Measurements from ENCODE around the gene HSD17B12.
"Not testable (repeated sequence)": the region's sequence is repeated elsewhere in the genome, so short reads cannot be mapped to it uniquely, and the experiment has no call there.

The HSD17B12 gene

DNA sequence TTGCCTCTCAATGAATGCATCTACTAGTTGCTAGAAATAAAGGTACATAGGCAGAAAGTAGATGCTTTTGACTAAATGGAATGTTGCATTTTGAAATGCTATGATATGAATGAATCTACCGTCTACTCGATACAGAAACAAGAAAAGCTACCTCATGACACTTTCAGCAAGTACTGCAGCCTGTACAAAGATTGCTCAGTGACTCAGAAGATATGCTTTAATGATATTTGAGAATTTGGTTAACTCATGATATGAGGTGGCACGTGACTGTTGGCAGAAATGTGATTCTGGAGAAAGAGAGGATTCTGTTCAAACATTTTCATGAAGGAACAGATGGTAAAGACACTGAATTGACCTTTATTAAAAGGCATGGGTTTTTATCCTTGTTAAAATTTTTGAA is 76.0 kb downstream of the HSD17B12 start:
- Histone ChIP-seq H3K9me3 (ENCODE audit: control insufficient read depth in 5 of 5, low read length in 5 of 5) (no peaks in the 10 kb centered on the region), H3K27me3 (ENCODE audit: control insufficient read depth in 5 of 5, insufficient read depth in 4 of 5, low read length in 5 of 5) (no peaks in the 10 kb centered on the region), H3K36me3 (ENCODE audit: control insufficient read depth in 5 of 5, insufficient read depth in 5 of 5, low read length in 5 of 5) (peaks cover 3 to 27% (median 19%) of the 10 kb centered on the region in 5 donors), H3K9ac (ENCODE audit: low read length in 5 of 5) (no peak overlapping the region), H3K4me1 (ENCODE audit: control insufficient read depth in 5 of 5, insufficient read depth in 5 of 5, low read length in 5 of 5) (no peaks in the 10 kb centered on the region), H3K4me3 (ENCODE audit: low read depth in 1 of 5, low read length in 5 of 5) (no peak overlapping the region), H3K27ac (ENCODE audit: low read depth, low read length) (no peak overlapping the region)

DNA sequence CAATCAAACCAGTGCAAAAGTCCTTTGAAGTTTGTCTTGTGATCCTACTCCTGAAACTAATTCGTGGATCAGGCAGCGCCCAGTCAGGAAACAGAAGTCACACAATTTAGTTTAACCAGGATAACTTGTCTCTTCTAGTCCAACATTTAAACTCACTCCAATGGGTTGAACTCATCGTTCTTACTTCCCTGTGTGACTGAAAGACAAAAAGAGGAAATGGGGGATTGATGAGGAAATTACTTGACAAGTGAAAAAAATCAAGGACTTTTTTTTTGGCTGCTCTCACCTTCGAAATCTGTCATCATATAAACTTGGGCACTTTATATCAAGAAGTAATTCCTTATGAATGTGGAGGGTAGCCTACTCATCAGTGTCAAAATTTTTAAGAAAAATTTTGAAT is 78.4 kb downstream of the HSD17B12 start:
- no peaks in the 10 kb centered on the region for H3K9me3 ChIP-seq (ENCODE audit: control insufficient read depth in 5 of 5, low read length in 5 of 5)
- no peaks in the 10 kb centered on the region for H3K27me3 ChIP-seq (ENCODE audit: control insufficient read depth in 5 of 5, insufficient read depth in 4 of 5, low read length in 5 of 5)
- H3K4me1 ChIP-seq (ENCODE audit: control insufficient read depth in 5 of 5, insufficient read depth in 5 of 5, low read length in 5 of 5): no peaks in the 10 kb centered on the region
- H3K27ac ChIP-seq (ENCODE audit: low read depth, low read length): no peak overlapping the region
- H3K36me3 ChIP-seq (ENCODE audit: control insufficient read depth in 5 of 5, insufficient read depth in 5 of 5, low read length in 5 of 5): peaks cover 4 to 27% (median 19%) of the 10 kb centered on the region in 5 donors
- H3K9ac ChIP-seq (ENCODE audit: low read length in 5 of 5): no peak overlapping the region
- no peak overlapping the region for H3K4me3 ChIP-seq (ENCODE audit: low read depth in 1 of 5, low read length in 5 of 5)

DNA sequence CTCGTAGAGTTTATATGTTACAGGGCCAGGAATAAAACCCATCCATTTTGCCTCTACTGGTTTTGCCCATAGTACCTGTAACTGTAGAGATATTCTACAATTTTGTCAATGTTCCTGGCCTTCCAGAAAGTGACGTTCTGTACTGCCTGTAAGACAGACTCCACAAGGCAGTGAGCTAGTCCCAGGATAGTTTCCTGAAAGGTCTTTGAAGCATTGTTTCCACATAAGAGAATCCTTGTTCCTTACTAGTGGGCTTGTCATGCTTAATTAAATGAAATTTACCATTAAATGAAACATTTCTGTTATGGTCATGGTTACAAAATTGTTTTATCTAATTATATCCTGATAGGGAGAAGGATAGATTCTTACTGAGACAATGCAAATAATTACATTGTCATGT is 80.4 kb downstream of the HSD17B12 start:
- no peaks in the 10 kb centered on the region for H3K27me3 ChIP-seq (ENCODE audit: control insufficient read depth in 5 of 5, insufficient read depth in 4 of 5, low read length in 5 of 5)
- H3K4me3 ChIP-seq (ENCODE audit: low read depth in 1 of 5, low read length in 5 of 5): no peak overlapping the region
- no peak overlapping the region for H3K27ac ChIP-seq (ENCODE audit: low read depth, low read length)
- H3K9me3 ChIP-seq (ENCODE audit: control insufficient read depth in 5 of 5, low read length in 5 of 5): peaks cover 0 to 2% (median 0%) of the 10 kb centered on the region in 5 donors
- H3K36me3 ChIP-seq (ENCODE audit: control insufficient read depth in 5 of 5, insufficient read depth in 5 of 5, low read length in 5 of 5): peaks cover 4 to 20% (median 9%) of the 10 kb centered on the region in 5 donors
- H3K4me1 ChIP-seq (ENCODE audit: control insufficient read depth in 5 of 5, insufficient read depth in 5 of 5, low read length in 5 of 5): no peaks in the 10 kb centered on the region
- no peak overlapping the region for H3K9ac ChIP-seq (ENCODE audit: low read length in 5 of 5)

DNA sequence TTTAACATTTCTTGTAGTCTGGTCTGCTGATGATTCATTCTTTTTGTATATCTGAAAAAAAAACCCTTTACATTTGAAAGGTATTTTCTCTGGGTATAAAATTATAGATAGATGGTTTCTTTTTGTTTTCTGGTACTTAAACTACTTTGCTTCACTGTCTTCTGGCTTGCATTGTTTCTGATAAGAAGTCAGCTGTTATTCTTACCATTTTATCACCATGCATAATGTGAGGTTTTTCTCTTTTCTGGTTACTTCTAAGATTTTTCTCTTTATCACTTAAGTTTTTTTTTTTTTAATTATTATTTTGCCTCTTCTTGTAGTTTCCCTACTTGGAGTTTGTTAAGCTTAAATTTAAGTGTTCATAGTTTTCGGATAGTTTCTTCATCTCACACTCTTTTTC is 84.7 kb downstream of the HSD17B12 start:
- Histone ChIP-seq H3K4me1 (ENCODE audit: control insufficient read depth in 5 of 5, insufficient read depth in 5 of 5, low read length in 5 of 5) (no peaks in the 10 kb centered on the region), H3K36me3 (ENCODE audit: control insufficient read depth in 5 of 5, insufficient read depth in 5 of 5, low read length in 5 of 5) (peaks cover 4 to 11% (median 4%) of the 10 kb centered on the region in 5 donors), H3K4me3 (ENCODE audit: low read depth in 1 of 5, low read length in 5 of 5) (no peak overlapping the region), H3K27ac (ENCODE audit: low read depth, low read length) (no peak overlapping the region), H3K9ac (ENCODE audit: low read length in 5 of 5) (no peak overlapping the region), H3K27me3 (ENCODE audit: control insufficient read depth in 5 of 5, insufficient read depth in 4 of 5, low read length in 5 of 5) (no peaks in the 10 kb centered on the region), H3K9me3 (ENCODE audit: control insufficient read depth in 5 of 5, low read length in 5 of 5) (peaks cover 0 to 2% (median 0%) of the 10 kb centered on the region in 5 donors)

DNA sequence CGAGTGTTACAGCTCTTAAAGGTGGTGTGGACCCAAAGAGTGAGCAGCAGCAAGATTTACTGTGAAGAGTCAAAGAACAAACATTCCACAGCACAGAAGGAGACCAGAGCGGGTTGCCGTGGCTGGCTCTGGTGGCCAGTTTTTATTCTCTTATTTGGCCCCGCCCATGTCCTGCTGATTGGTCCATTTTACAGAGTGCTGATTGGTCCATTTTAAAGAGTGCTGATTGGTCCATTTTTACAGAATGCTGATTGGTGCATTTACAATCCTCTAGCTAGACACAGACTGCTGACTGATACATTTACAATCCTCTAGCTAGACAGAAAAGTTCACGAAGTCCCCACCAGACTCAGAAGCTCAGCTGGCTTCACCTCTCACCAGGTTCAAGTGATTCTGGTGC is 88.1 kb downstream of the HSD17B12 start:
- H3K4me1 ChIP-seq (ENCODE audit: control insufficient read depth in 5 of 5, insufficient read depth in 5 of 5, low read length in 5 of 5); H3K4me3 ChIP-seq (ENCODE audit: low read depth in 1 of 5, low read length in 5 of 5); H3K9ac ChIP-seq (ENCODE audit: low read length in 5 of 5); H3K9me3 ChIP-seq (ENCODE audit: control insufficient read depth in 5 of 5, low read length in 5 of 5); H3K27ac ChIP-seq (ENCODE audit: low read depth, low read length); H3K36me3 ChIP-seq (ENCODE audit: control insufficient read depth in 5 of 5, insufficient read depth in 5 of 5, low read length in 5 of 5); H3K27me3 ChIP-seq (ENCODE audit: control insufficient read depth in 5 of 5, insufficient read depth in 4 of 5, low read length in 5 of 5): not testable (repeated sequence)

DNA sequence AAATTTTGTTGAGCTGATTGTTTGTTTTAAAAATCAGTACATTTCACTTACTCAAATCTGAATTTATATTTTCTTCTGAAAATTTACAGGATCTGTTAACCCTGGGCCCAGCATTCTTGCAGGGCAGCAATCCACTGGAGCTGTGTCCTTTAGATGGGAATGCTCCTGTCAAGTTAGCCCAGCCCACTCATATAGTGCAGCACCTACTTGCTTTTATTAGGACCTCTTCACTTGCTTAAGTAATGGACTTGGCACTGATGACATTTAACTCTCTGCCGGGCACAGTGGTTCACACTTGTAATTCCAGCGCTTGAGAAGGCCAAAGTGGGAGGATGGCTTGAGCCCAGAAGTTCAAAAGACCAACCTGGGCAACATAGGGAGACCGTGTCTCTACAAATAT is 89.6 kb downstream of the HSD17B12 start:
- H3K4me1 ChIP-seq (ENCODE audit: control insufficient read depth in 5 of 5, insufficient read depth in 5 of 5, low read length in 5 of 5): no peaks in the 10 kb centered on the region
- H3K27me3 ChIP-seq (ENCODE audit: control insufficient read depth in 5 of 5, insufficient read depth in 4 of 5, low read length in 5 of 5): no peaks in the 10 kb centered on the region
- no peak overlapping the region for H3K27ac ChIP-seq (ENCODE audit: low read depth, low read length)
- H3K4me3 ChIP-seq (ENCODE audit: low read depth in 1 of 5, low read length in 5 of 5): no peak overlapping the region
- no peak overlapping the region for H3K9ac ChIP-seq (ENCODE audit: low read length in 5 of 5)
- H3K36me3 ChIP-seq (ENCODE audit: control insufficient read depth in 5 of 5, insufficient read depth in 5 of 5, low read length in 5 of 5): peaks cover 0 to 4% (median 2%) of the 10 kb centered on the region in 5 donors
- peaks cover 0 to 2% (median 0%) of the 10 kb centered on the region in 5 donors for H3K9me3 ChIP-seq (ENCODE audit: control insufficient read depth in 5 of 5, low read length in 5 of 5)

DNA sequence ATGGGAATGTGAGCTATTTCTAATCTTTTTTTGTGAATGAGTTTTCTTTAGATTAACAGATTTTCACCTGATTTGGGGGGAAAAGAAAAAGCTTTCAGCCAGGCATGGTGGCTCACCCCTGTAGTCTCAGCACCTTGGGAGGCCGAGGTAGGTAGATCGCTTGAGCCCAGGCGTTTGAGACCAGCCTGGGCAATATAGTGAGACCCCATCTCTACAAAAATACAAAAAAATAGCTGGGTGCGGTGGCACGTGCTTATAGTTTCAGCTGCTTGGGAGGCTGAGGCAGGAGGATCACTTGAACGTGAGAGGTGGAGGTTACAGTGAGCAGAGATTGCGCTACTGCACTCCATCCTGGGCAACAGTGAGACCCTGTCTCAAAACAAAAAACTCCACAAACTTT is 92.2 kb downstream of the HSD17B12 start:
- H3K36me3 ChIP-seq (ENCODE audit: control insufficient read depth in 5 of 5, insufficient read depth in 5 of 5, low read length in 5 of 5): peaks cover 0 to 4% (median 2%) of the 10 kb centered on the region in 5 donors
- H3K4me1 ChIP-seq (ENCODE audit: control insufficient read depth in 5 of 5, insufficient read depth in 5 of 5, low read length in 5 of 5): no peaks in the 10 kb centered on the region
- H3K27ac ChIP-seq (ENCODE audit: low read depth, low read length): no peak overlapping the region
- no peak overlapping the region for H3K4me3 ChIP-seq (ENCODE audit: low read depth in 1 of 5, low read length in 5 of 5)
- H3K27me3 ChIP-seq (ENCODE audit: control insufficient read depth in 5 of 5, insufficient read depth in 4 of 5, low read length in 5 of 5): no peaks in the 10 kb centered on the region
- no peak overlapping the region for H3K9ac ChIP-seq (ENCODE audit: low read length in 5 of 5)
- H3K9me3 ChIP-seq (ENCODE audit: control insufficient read depth in 5 of 5, low read length in 5 of 5): no peaks in the 10 kb centered on the region

DNA sequence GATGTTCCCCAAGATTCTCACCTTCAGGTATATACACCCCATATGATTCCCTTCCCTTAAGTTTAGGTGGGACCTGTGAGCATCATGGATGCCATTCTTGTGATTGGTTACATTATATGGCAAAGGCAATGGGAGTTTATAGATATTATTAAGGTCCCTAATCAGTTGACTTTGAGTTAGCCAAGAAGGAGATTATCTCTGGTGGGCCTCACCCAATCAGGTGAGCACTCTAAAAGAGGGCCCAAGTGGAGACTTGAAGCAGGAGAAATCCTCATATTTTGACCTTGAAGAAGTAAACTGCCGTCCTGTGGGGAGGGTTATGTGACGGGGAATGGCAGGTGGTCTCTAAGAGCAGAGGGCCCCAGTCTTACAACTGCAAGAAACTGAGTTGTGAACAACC is 94.2 kb downstream of the HSD17B12 start:
- Histone ChIP-seq H3K27me3 (ENCODE audit: control insufficient read depth in 5 of 5, insufficient read depth in 4 of 5, low read length in 5 of 5) (no peaks in the 10 kb centered on the region), H3K36me3 (ENCODE audit: control insufficient read depth in 5 of 5, insufficient read depth in 5 of 5, low read length in 5 of 5) (peaks cover 0 to 4% (median 0%) of the 10 kb centered on the region in 5 donors), H3K4me3 (ENCODE audit: low read depth in 1 of 5, low read length in 5 of 5) (no peak overlapping the region), H3K9me3 (ENCODE audit: control insufficient read depth in 5 of 5, low read length in 5 of 5) (no peaks in the 10 kb centered on the region), H3K4me1 (ENCODE audit: control insufficient read depth in 5 of 5, insufficient read depth in 5 of 5, low read length in 5 of 5) (no peaks in the 10 kb centered on the region), H3K9ac (ENCODE audit: low read length in 5 of 5) (no peak overlapping the region), H3K27ac (ENCODE audit: low read depth, low read length) (no peak overlapping the region)

DNA sequence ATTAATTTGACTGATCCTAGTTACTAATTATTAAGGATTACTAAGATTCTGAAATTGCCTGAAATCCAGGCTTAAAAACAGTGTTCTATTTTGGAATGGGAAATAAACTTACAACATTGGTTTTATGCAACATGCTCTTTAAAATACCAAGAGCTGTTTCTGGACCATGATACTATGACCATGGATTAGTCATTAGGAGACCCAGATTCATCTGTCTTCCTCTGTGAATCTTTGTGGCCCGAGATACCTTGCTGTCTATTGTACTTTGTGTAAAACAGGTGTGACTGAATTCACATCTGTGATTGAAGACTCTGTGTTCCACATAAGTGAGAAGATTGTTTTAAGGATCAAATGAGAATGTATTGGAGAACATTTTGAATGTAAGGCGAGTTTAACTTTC is 98.8 kb downstream of the HSD17B12 start:
- Histone ChIP-seq H3K27me3 (ENCODE audit: control insufficient read depth in 5 of 5, insufficient read depth in 4 of 5, low read length in 5 of 5) (no peaks in the 10 kb centered on the region), H3K9me3 (ENCODE audit: control insufficient read depth in 5 of 5, low read length in 5 of 5) (peaks cover 0 to 7% (median 0%) of the 10 kb centered on the region in 5 donors), H3K27ac (ENCODE audit: low read depth, low read length) (no peak overlapping the region), H3K36me3 (ENCODE audit: control insufficient read depth in 5 of 5, insufficient read depth in 5 of 5, low read length in 5 of 5) (no peaks in the 10 kb centered on the region), H3K4me3 (ENCODE audit: low read depth in 1 of 5, low read length in 5 of 5) (no peak overlapping the region), H3K4me1 (ENCODE audit: control insufficient read depth in 5 of 5, insufficient read depth in 5 of 5, low read length in 5 of 5) (no peaks in the 10 kb centered on the region), H3K9ac (ENCODE audit: low read length in 5 of 5) (no peak overlapping the region)

DNA sequence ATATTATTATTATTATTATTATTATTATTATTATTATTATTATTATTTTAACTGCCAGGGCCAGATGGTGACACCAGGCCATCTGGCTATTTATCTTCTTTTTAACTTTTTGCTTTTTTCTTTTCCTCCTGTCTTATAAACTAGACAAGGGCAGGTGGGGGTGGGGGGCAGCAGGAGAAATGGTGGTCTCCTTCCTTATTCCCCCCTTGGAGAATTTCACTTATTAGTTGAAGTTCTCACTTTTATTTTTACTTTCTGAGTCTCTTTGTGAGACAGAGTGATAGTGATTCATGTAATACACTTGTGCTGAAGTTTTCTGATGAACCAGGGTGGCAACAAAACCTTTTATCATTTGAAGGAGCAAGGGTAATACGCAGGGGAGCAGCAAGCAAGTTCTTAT is 103.8 kb downstream of the HSD17B12 start:
- H3K4me1 ChIP-seq (ENCODE audit: control insufficient read depth in 5 of 5, insufficient read depth in 5 of 5, low read length in 5 of 5): peaks cover 0 to 6% (median 0%) of the 10 kb centered on the region in 5 donors
- H3K4me3 ChIP-seq (ENCODE audit: low read depth in 1 of 5, low read length in 5 of 5): no peak overlapping the region
- no peaks in the 10 kb centered on the region for H3K27me3 ChIP-seq (ENCODE audit: control insufficient read depth in 5 of 5, insufficient read depth in 4 of 5, low read length in 5 of 5)
- peaks cover 0 to 7% (median 0%) of the 10 kb centered on the region in 5 donors for H3K36me3 ChIP-seq (ENCODE audit: control insufficient read depth in 5 of 5, insufficient read depth in 5 of 5, low read length in 5 of 5)
- H3K27ac ChIP-seq (ENCODE audit: low read depth, low read length): no peak overlapping the region
- H3K9ac ChIP-seq (ENCODE audit: low read length in 5 of 5): no peak overlapping the region
- H3K9me3 ChIP-seq (ENCODE audit: control insufficient read depth in 5 of 5, low read length in 5 of 5): peaks cover 0 to 10% (median 6%) of the 10 kb centered on the region in 5 donors

DNA sequence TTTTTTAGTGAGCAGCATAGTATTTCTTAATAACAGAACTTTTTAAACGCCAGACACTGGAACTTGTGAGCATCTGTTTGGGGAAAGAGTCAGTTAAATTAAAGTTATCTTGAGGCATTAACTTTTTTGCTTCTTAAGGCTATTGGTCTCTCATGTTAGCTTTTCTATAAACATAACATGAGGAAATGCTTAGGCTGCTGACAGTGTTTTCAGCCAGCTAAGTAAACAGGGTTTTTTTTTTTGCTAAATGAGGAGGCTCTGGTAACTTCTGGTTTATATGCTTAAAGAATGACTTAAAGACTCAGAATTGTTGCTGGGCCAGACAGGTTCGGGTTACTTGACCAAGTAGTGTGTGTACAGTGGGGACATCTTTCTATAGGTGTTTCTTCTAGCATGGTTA is 104.3 kb downstream of the HSD17B12 start:
- H3K27me3 ChIP-seq (ENCODE audit: control insufficient read depth in 5 of 5, insufficient read depth in 4 of 5, low read length in 5 of 5): no peaks in the 10 kb centered on the region
- no peak overlapping the region for H3K4me3 ChIP-seq (ENCODE audit: low read depth in 1 of 5, low read length in 5 of 5)
- no peak overlapping the region for H3K27ac ChIP-seq (ENCODE audit: low read depth, low read length)
- no peak overlapping the region for H3K9ac ChIP-seq (ENCODE audit: low read length in 5 of 5)
- H3K36me3 ChIP-seq (ENCODE audit: control insufficient read depth in 5 of 5, insufficient read depth in 5 of 5, low read length in 5 of 5): peaks cover 0 to 7% (median 0%) of the 10 kb centered on the region in 5 donors
- H3K9me3 ChIP-seq (ENCODE audit: control insufficient read depth in 5 of 5, low read length in 5 of 5): peaks cover 0 to 10% (median 6%) of the 10 kb centered on the region in 5 donors
- peaks cover 0 to 6% (median 0%) of the 10 kb centered on the region in 5 donors for H3K4me1 ChIP-seq (ENCODE audit: control insufficient read depth in 5 of 5, insufficient read depth in 5 of 5, low read length in 5 of 5)
